ENCODE data around the gene CALML3.

- TF ChIP-seq EZH2phosphoT487 (IDR thresholded peaks at IDR 0.05; ENCODE audit: borderline replicate concordance, low read length) = no peak
- no peak for TF ChIP-seq CTCF (conservative IDR thresholded peaks at IDR 0.05; ENCODE audit: low read depth, low read length)
- no peak for TF ChIP-seq EZH2 (IDR thresholded peaks at IDR 0.05; ENCODE audit: low read length, unreplicated experiment)
Measured at GRCh38 chr10:5542100-5542499, 17.3 kb downstream of the CALML3 start.

Measured in PC-3 (cell line).